Gastroesophageal sphincter (tissue), 4 donors: Measurements from ENCODE around the gene ARMH1. TPM values are rescaled to one million over a fixed set of nuclear protein-coding genes. Genes with fewer than 3 reads are reported as not detected.

ENCODE experiments used
- ATAC-seq: fragments of 150-250 bp; one replicate; pipeline ENCODE4 v1.9.1; 2016; ENCODE audit warnings: mild to moderate bottlenecking, moderate library complexity
- H3K27ac ChIP-seq, 4 donors: fragments of 200-600 bp; sonication (generic) in 3 of 4; 1 replicate in 3 of 4; 2 replicates in 1 of 4; pipeline ENCODE4 v1.5.1; 2016 to 2019
- H3K27me3 ChIP-seq: fragments of 200-600 bp; sonication (generic); one replicate; pipeline ENCODE4 v1.5.1; 2019
- H3K36me3 ChIP-seq, 2 donors: fragments of 200-600 bp; sonication (generic); one replicate each; pipeline ENCODE4 v1.5.1; 2019; ENCODE audit warnings: control low read depth in 1 of 2
- H3K4me1 ChIP-seq, 3 donors: fragments of 200-600 bp; sonication (generic); 1 replicate in 2 of 3; 2 replicates in 1 of 3; pipeline ENCODE4 v1.5.1; 2016 to 2019; ENCODE audit warnings: control low read depth in 2 of 3
- H3K4me3 ChIP-seq, 2 donors: fragments of 200-600 bp; sonication (generic); one replicate each; pipeline ENCODE4 v1.5.1; 2019; ENCODE audit warnings: mild to moderate bottlenecking in 1 of 2, moderate library complexity in 1 of 2
- H3K9me3 ChIP-seq, 3 donors: fragments of 200-600 bp; sonication (generic); one replicate each; pipeline ENCODE4 v1.5.1; 2017 to 2019; ENCODE audit warnings: control low read depth in 2 of 3
- EP300 ChIP-seq: sonication (generic); formaldehyde crosslinking; IDR thresholded peaks from one replicate; pipeline ENCODE4 v1.6.1; 2017; ENCODE audit warnings: antibody characterized with exemption, mild to moderate bottlenecking
- POLR2A ChIP-seq, 2 donors: fragments of 450-650 bp; IDR thresholded peaks; one replicate each; pipeline ENCODE4 v1.6.1; 2017; ENCODE audit warnings: antibody characterized with exemption in 2 of 2, mild to moderate bottlenecking in 2 of 2, moderate library complexity in 1 of 2
- POLR2AphosphoS5 ChIP-seq: sonication (generic); formaldehyde crosslinking; IDR thresholded peaks from one replicate; pipeline ENCODE4 v1.6.1; 2017; ENCODE audit warnings: antibody characterized with exemption
- WGBS, 2 donors: methylation state at CpG; one replicate each; pipeline ENCODE4 v1.1.5; 2018; ENCODE audit warnings: low coverage in 1 of 2; 5-methylcytosine and 5-hydroxymethylcytosine counted together
- total RNA-seq, 4 donors: library from RNA; depleted of rRNA; stranded (reverse); fragments of >200 nt; gene quantifications; one replicate each; pipeline ENCODE4 v1.1.0, GENCODE V29; 2016
- TF ChIP-seq, protein P1 (sequence below), 4 experiments: fragments of 200-600 bp in 2 of 4; fragments of 450-650 bp in 2 of 4; sonication (generic) in 1 of 4; IDR thresholded peaks; one replicate each; pipeline ENCODE4 v1.5.1; 2017 to 2019; ENCODE audit warnings: antibody characterized with exemption in 4 of 4, mild to moderate bottlenecking in 2 of 4, moderate library complexity in 2 of 4

The ARMH1 gene
- total RNA-seq, 4 donors from 2014 or later: 0.66 to 3.0 (median 1.3) TPM

DNA sequence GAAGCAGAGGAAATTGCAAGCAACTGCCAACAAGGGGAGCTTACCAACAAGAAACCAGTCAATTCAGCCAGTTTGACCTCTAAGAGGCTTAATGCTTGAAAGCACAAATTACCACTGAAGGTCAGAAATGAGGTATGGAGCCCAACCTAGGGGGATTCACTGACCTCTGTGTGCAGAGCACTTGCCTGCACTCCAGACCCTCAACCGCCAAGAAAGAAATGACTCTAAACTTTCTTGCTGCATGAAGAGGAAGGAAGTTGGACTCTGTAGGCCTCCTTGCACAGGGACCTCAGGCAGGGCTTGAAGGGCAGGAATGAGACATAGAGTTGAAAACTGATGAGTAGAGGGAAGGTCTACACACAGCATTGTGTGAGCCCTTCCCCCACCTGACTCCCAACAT, 10.0 kb downstream of the ARMH1 start:
- no peak for TF ChIP-seq POLR2AphosphoS5
- Histone ChIP-seq H3K27me3 (no peaks in the 10 kb centered on the region), H3K27ac (no peak overlapping the region), H3K4me3 (no peak overlapping the region), H3K4me1 (no peaks in the 10 kb centered on the region), H3K9me3 (no peaks in the 10 kb centered on the region), H3K36me3 (no peaks in the 10 kb centered on the region)
- WGBS, 2 donors: 100% methylated on average over 1 of the region's 1 CpG; no CpG with 5 or more reads in 1 of the 2 donors
- ATAC-seq: no peak

DNA sequence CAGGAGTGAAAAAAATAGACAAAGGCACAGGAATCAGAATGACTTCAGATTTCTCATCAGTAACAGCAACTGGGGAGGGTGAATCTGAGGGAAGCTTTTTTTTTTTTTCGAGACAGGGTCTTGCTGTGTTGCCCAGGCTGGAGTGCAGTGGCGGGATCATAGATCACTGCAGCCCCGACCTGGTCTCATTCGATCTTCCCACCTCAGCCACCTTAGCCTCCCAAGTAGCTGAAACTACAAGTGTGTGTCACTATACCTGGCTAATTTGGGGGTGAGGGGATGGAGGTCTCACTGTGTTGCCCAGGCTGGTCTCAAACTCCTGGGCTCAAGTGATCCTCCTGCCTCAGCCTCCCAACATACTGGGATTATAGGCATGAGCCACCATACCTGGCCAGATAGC, 10.7 kb downstream of the ARMH1 start:
- no peak overlapping the region for H3K27ac ChIP-seq
- no peaks in the 10 kb centered on the region for H3K9me3 ChIP-seq
- WGBS, 2 donors: 88% methylated on average over 3 to 4 of the region's 4 CpGs
- H3K27me3 ChIP-seq: no peaks in the 10 kb centered on the region
- no peaks in the 10 kb centered on the region for H3K4me1 ChIP-seq
- TF ChIP-seq POLR2A (IDR thresholded peaks at IDR 0.05): no peak
- TF ChIP-seq, protein P1, sequence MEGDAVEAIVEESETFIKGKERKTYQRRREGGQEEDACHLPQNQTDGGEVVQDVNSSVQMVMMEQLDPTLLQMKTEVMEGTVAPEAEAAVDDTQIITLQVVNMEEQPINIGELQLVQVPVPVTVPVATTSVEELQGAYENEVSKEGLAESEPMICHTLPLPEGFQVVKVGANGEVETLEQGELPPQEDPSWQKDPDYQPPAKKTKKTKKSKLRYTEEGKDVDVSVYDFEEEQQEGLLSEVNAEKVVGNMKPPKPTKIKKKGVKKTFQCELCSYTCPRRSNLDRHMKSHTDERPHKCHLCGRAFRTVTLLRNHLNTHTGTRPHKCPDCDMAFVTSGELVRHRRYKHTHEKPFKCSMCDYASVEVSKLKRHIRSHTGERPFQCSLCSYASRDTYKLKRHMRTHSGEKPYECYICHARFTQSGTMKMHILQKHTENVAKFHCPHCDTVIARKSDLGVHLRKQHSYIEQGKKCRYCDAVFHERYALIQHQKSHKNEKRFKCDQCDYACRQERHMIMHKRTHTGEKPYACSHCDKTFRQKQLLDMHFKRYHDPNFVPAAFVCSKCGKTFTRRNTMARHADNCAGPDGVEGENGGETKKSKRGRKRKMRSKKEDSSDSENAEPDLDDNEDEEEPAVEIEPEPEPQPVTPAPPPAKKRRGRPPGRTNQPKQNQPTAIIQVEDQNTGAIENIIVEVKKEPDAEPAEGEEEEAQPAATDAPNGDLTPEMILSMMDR (IDR thresholded peaks at IDR 0.05): no peak
- TF ChIP-seq EP300: no peak
- H3K36me3 ChIP-seq: no peaks in the 10 kb centered on the region
- H3K4me3 ChIP-seq: no peak overlapping the region
- no peak for ATAC-seq

DNA sequence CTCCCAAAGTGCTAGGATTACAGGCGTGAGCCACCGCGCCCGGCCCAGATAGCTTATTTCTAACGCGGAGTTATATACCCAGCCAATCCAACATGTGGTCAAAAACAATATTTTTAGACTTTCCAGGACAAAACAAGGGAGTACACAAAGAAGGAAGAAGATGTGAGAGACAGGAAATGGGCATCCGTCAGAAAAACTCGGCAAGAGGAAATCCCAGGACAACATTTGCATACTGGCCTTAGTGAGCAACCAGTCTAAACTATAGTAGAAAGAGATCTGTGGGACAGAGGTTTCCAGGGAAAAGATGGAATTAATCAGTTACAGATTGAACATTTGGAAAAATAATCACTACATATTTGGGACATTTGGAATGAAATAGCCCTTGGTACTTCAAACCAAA, 11.4 kb downstream of the ARMH1 start:
- H3K4me1 ChIP-seq: no peaks in the 10 kb centered on the region
- no peak overlapping the region for H3K27ac ChIP-seq
- no peaks in the 10 kb centered on the region for H3K9me3 ChIP-seq
- H3K36me3 ChIP-seq: no peaks in the 10 kb centered on the region
- no peaks in the 10 kb centered on the region for H3K27me3 ChIP-seq
- TF ChIP-seq POLR2AphosphoS5: no peak
- no peak for TF ChIP-seq POLR2A (IDR thresholded peaks at IDR 0.05)
- TF ChIP-seq, protein P1 (IDR thresholded peaks at IDR 0.05): no peak
- no peak for TF ChIP-seq EP300
- ATAC-seq: no peak
- WGBS, 2 donors: 66 to 86% methylated on average over 5 to 6 of the region's 8 CpGs
- H3K4me3 ChIP-seq: no peak overlapping the region

DNA sequence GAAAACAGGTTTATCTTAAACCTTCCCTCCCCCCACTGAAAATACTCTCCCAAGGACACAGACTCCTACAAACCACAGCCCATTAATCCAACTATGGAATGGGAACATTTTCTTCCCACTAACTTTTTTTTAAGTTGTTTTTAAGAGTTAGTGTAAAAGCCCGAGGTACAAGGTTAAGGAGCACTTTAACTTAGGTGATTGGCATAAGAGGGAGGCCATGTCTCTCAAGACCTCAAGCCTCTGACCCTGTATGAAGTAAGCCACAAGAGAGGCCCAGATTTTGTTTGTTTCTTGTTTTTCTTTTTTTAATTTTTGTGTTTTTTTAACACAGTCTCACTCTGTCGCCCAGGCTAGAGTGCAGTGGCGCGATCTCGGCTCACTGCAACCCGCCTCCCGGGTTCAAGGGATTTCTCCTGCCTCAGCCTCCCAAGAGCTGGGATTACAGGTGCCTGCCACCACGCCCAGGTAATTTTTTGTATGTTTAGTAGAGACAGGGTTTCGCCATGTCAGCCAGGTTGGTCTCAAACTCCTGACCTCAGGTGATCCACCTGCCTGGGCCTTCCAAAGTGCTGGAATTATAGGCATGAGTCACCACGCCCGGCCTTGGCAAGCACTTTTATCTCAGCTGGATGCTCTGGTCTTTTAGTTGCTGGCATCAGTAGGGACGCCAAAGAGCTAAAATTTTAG, 14.4 kb downstream of the ARMH1 start:
- no peaks in the 10 kb centered on the region for H3K27me3 ChIP-seq
- WGBS, 2 donors: 68 to 73% methylated on average over 3 to 4 of the region's 12 CpGs
- no peak for ATAC-seq
- peaks cover 0 to 5% of the 10 kb centered on the region in 2 donors for H3K36me3 ChIP-seq
- H3K4me3 ChIP-seq: no peak overlapping the region
- H3K9me3 ChIP-seq: no peaks in the 10 kb centered on the region
- TF ChIP-seq EP300 (no peak), POLR2A (IDR thresholded peaks at IDR 0.05) (no peak), POLR2AphosphoS5 (no peak)
- TF ChIP-seq, protein P1 (IDR thresholded peaks at IDR 0.05): no peak
- no peaks in the 10 kb centered on the region for H3K4me1 ChIP-seq
- no peak overlapping the region for H3K27ac ChIP-seq

DNA sequence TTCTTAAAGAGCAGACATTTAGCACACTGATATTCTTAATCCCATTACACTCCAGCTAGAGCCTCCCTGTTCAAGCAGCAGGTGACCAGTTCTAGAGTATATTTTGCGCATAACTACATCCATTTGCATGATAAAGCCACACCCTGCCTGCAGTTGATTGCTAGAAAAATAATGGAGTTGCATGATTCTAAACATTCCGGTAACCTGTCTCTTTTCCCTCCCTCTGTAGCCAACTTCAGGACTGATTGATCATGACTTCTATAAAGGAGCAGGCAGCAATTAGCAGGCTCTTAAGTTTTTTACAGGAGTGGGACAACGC, 14.9 kb downstream of the ARMH1 start:
- H3K9me3 ChIP-seq: no peaks in the 10 kb centered on the region
- peaks cover 0 to 5% of the 10 kb centered on the region in 2 donors for H3K36me3 ChIP-seq
- no peak overlapping the region for H3K4me3 ChIP-seq
- H3K27ac ChIP-seq: no peak overlapping the region
- ATAC-seq: no peak
- no peaks in the 10 kb centered on the region for H3K4me1 ChIP-seq
- no peak for TF ChIP-seq POLR2A (IDR thresholded peaks at IDR 0.05)
- TF ChIP-seq EP300: no peak
- TF ChIP-seq POLR2AphosphoS5: no peak
- TF ChIP-seq, protein P1 (IDR thresholded peaks at IDR 0.05): no peak
- H3K27me3 ChIP-seq: no peaks in the 10 kb centered on the region
- 76 to 100% methylated on average over 1 to 3 of the region's 3 CpGs for WGBS, 2 donors
